ENCODE data around the gene HES5. TPM values are rescaled to one million over a fixed set of nuclear protein-coding genes. Genes with fewer than 3 reads are reported as not detected.
A peak's percentile ranks its signal among the peaks of the same experiment; 100 is the strongest.

Gene HES5
- total and polyA plus RNA-seq, 2 of the 13 experiments (the other 11 are each of a cell fraction or from before 2014, with no cell fraction given) = not detected

DNA sequence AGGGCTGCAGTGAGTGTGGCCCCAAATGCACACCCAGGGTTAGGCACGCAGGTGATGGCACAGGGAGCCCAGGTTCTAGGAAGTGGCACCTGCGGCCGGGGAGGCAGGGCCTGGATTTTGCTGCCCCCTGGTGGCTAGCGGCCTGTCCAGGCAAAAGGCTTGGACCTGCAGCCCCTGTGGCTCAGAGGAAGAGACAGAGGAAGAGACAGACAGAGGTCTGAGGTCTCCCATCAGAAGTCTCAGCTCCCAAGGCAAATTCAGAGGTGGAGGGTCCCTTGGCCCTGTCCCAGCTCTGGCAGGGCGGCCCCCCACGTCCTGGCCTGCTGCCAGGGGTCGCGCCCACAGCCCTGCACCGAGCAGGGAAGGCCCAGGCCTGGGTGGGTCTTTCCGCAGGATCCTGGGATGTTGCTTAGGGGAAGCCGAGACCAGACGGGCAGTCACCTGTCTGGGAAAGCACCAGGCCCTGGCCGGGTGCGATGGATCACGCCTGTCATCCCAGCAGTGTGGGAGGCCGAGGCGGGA, 18.1 kb upstream of the HES5 start (continued):
- TF ChIP-seq, protein P1, sequence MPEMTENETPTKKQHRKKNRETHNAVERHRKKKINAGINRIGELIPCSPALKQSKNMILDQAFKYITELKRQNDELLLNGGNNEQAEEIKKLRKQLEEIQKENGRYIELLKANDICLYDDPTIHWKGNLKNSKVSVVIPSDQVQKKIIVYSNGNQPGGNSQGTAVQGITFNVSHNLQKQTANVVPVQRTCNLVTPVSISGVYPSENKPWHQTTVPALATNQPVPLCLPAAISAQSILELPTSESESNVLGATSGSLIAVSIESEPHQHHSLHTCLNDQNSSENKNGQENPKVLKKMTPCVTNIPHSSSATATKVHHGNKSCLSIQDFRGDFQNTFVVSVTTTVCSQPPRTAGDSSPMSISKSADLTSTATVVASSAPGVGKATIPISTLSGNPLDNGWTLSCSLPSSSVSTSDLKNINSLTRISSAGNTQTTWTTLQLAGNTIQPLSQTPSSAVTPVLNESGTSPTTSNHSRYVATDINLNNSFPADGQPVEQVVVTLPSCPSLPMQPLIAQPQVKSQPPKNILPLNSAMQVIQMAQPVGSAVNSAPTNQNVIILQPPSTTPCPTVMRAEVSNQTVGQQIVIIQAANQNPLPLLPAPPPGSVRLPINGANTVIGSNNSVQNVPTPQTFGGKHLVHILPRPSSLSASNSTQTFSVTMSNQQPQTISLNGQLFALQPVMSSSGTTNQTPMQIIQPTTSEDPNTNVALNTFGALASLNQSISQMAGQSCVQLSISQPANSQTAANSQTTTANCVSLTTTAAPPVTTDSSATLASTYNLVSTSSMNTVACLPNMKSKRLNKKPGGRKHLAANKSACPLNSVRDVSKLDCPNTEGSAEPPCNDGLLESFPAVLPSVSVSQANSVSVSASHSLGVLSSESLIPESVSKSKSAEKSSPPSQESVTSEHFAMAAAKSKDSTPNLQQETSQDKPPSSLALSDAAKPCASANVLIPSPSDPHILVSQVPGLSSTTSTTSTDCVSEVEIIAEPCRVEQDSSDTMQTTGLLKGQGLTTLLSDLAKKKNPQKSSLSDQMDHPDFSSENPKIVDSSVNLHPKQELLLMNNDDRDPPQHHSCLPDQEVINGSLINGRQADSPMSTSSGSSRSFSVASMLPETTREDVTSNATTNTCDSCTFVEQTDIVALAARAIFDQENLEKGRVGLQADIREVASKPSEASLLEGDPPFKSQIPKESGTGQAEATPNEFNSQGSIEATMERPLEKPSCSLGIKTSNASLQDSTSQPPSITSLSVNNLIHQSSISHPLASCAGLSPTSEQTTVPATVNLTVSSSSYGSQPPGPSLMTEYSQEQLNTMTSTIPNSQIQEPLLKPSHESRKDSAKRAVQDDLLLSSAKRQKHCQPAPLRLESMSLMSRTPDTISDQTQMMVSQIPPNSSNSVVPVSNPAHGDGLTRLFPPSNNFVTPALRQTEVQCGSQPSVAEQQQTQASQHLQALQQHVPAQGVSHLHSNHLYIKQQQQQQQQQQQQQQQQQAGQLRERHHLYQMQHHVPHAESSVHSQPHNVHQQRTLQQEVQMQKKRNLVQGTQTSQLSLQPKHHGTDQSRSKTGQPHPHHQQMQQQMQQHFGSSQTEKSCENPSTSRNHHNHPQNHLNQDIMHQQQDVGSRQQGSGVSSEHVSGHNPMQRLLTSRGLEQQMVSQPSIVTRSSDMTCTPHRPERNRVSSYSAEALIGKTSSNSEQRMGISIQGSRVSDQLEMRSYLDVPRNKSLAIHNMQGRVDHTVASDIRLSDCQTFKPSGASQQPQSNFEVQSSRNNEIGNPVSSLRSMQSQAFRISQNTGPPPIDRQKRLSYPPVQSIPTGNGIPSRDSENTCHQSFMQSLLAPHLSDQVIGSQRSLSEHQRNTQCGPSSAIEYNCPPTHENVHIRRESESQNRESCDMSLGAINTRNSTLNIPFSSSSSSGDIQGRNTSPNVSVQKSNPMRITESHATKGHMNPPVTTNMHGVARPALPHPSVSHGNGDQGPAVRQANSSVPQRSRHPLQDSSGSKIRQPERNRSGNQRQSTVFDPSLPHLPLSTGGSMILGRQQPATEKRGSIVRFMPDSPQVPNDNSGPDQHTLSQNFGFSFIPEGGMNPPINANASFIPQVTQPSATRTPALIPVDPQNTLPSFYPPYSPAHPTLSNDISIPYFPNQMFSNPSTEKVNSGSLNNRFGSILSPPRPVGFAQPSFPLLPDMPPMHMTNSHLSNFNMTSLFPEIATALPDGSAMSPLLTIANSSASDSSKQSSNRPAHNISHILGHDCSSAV (CRISPR knock-in tag; IDR thresholded peaks at IDR 0.05; ENCODE audit: borderline replicate concordance) = 0 out of 2 replicates have a peak, but pooled peaks have one; percentile 11
- peak; percentile 29; the same call in 1 of the 2 replicates for TF ChIP-seq NFKB2 (CRISPR knock-in tag; IDR thresholded peaks at IDR 0.05; ENCODE audit: borderline replicate concordance)
- TF ChIP-seq ZSCAN21 (CRISPR knock-in tag; IDR thresholded peaks at IDR 0.05; ENCODE audit: borderline replicate concordance) = peak; percentile 40; the same call in 1 of the 2 replicates
- TF ChIP-seq, protein P2, sequence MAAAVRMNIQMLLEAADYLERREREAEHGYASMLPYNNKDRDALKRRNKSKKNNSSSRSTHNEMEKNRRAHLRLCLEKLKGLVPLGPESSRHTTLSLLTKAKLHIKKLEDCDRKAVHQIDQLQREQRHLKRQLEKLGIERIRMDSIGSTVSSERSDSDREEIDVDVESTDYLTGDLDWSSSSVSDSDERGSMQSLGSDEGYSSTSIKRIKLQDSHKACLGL (CRISPR knock-in tag; IDR thresholded peaks at IDR 0.05) = 0 out of 2 replicates have a peak, but pooled peaks have one; percentile 22
- TF ChIP-seq BORCS8-MEF2B (CRISPR knock-in tag; IDR thresholded peaks at IDR 0.05) = 0 out of 2 replicates have a peak, but pooled peaks have one; percentile 13
- TF ChIP-seq GABPB1 (CRISPR knock-in tag; IDR thresholded peaks at IDR 0.05) = no peak; the same call in 1 of the 2 replicates
- TF ChIP-seq STAG1 (CRISPR knock-in tag; IDR thresholded peaks at IDR 0.05) = peak; percentile 89
- peak; percentile 21; the same call in 1 of the 2 replicates for TF ChIP-seq ARID2 (CRISPR knock-in tag; IDR thresholded peaks at IDR 0.05; ENCODE audit: borderline replicate concordance)
- TF ChIP-seq ZNF382 (CRISPR knock-in tag; IDR thresholded peaks at IDR 0.05; ENCODE audit: borderline replicate concordance) = no peak
- 0 out of 2 replicates have a peak, but pooled peaks have one; percentile 10 for TF ChIP-seq ZZZ3 (CRISPR knock-in tag; IDR thresholded peaks at IDR 0.05; ENCODE audit: borderline replicate concordance)
- TF ChIP-seq, protein P3, sequence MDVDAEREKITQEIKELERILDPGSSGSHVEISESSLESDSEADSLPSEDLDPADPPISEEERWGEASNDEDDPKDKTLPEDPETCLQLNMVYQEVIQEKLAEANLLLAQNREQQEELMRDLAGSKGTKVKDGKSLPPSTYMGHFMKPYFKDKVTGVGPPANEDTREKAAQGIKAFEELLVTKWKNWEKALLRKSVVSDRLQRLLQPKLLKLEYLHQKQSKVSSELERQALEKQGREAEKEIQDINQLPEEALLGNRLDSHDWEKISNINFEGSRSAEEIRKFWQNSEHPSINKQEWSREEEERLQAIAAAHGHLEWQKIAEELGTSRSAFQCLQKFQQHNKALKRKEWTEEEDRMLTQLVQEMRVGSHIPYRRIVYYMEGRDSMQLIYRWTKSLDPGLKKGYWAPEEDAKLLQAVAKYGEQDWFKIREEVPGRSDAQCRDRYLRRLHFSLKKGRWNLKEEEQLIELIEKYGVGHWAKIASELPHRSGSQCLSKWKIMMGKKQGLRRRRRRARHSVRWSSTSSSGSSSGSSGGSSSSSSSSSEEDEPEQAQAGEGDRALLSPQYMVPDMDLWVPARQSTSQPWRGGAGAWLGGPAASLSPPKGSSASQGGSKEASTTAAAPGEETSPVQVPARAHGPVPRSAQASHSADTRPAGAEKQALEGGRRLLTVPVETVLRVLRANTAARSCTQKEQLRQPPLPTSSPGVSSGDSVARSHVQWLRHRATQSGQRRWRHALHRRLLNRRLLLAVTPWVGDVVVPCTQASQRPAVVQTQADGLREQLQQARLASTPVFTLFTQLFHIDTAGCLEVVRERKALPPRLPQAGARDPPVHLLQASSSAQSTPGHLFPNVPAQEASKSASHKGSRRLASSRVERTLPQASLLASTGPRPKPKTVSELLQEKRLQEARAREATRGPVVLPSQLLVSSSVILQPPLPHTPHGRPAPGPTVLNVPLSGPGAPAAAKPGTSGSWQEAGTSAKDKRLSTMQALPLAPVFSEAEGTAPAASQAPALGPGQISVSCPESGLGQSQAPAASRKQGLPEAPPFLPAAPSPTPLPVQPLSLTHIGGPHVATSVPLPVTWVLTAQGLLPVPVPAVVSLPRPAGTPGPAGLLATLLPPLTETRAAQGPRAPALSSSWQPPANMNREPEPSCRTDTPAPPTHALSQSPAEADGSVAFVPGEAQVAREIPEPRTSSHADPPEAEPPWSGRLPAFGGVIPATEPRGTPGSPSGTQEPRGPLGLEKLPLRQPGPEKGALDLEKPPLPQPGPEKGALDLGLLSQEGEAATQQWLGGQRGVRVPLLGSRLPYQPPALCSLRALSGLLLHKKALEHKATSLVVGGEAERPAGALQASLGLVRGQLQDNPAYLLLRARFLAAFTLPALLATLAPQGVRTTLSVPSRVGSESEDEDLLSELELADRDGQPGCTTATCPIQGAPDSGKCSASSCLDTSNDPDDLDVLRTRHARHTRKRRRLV (CRISPR knock-in tag; IDR thresholded peaks at IDR 0.05) = no peak
- TF ChIP-seq SMC3 (IDR thresholded peaks at IDR 0.05; ENCODE audit: low read length) = peak; percentile 64
- TF ChIP-seq, protein P4, sequence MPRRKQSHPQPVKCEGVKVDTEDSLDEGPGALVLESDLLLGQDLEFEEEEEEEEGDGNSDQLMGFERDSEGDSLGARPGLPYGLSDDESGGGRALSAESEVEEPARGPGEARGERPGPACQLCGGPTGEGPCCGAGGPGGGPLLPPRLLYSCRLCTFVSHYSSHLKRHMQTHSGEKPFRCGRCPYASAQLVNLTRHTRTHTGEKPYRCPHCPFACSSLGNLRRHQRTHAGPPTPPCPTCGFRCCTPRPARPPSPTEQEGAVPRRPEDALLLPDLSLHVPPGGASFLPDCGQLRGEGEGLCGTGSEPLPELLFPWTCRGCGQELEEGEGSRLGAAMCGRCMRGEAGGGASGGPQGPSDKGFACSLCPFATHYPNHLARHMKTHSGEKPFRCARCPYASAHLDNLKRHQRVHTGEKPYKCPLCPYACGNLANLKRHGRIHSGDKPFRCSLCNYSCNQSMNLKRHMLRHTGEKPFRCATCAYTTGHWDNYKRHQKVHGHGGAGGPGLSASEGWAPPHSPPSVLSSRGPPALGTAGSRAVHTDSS (CRISPR knock-in tag; conservative IDR thresholded peaks at IDR 0.05) = no peak

All from HepG2 (cell line).